H1 (cell line): ENCODE measurements around the gene PDE3A. TPM values are rescaled to one million over a fixed set of nuclear protein-coding genes. Genes with fewer than 3 reads are reported as not detected.

Experiments
- CTCF ChIA-PET: fragments of 300-600 bp; sonication (Branson Sonifier 250); formaldehyde crosslinking; loops from one replicate; lab custom pipeline; 2021; ENCODE audit not compliant: partially characterized antibody; lab: Charles Lee
- POLR2A ChIA-PET: fragments of 300-600 bp; sonication (Branson Sonifier 250); formaldehyde crosslinking; loops from one replicate; lab custom pipeline; 2021; ENCODE audit warnings: inconsistent platforms; ENCODE audit not compliant: partially characterized antibody; lab: Charles Lee
- DNase-seq, 2 experiments: peaks; one replicate each; pipeline versions ENCODE4 v3.0.0 to v3.0.0-alpha.2; 2010 to 2022; ENCODE audit warnings: low spot score in 2 of 2, low read depth in 1 of 2, mixed read lengths in 1 of 2
- FAIRE-seq: peaks from 2 replicates; lab custom pipeline; 2011; peaks lifted over from hg19 to GRCh38; lab: Jason Lieb, UNC
- H2AFZ ChIP-seq: 2 replicates; pipeline ENCODE4 v1.8.1; 2012; ENCODE audit warnings: low read length, inconsistent platforms
- H2AK5ac ChIP-seq: 2 replicates; pipeline ENCODE4 v1.6.1; 2013; ENCODE audit warnings: low read depth, low read length
- H2BK120ac ChIP-seq: replicated peaks from 2 replicates; pipeline ENCODE3; 2013; ENCODE audit warnings: low read depth, low read length, inconsistent platforms
- H2BK12ac ChIP-seq: 2 replicates; pipeline ENCODE4 v1.6.1; 2013; ENCODE audit warnings: low read depth, low read length
- H2BK15ac ChIP-seq: 2 replicates; pipeline ENCODE4 v1.6.1; 2013; ENCODE audit warnings: low read length
- H2BK20ac ChIP-seq: 2 replicates; pipeline ENCODE4 v1.6.1; 2013; ENCODE audit warnings: low read length
- H2BK5ac ChIP-seq: 2 replicates; pipeline ENCODE4 v1.6.1; 2013; ENCODE audit warnings: low read depth, low read length
- H3K14ac ChIP-seq: 2 replicates; pipeline ENCODE4 v1.6.1; 2013; ENCODE audit warnings: inconsistent platforms; ENCODE audit not compliant: insufficient read length
- H3K18ac ChIP-seq: 2 replicates; pipeline ENCODE4 v1.6.1; 2013; ENCODE audit warnings: low read length; ENCODE audit errors: extremely low read depth
- H3K23ac ChIP-seq: 2 replicates; pipeline ENCODE4 v1.6.1; 2013; ENCODE audit warnings: inconsistent platforms; ENCODE audit not compliant: insufficient read length
- H3K23me2 ChIP-seq: 2 replicates; pipeline ENCODE4 v1.6.1; 2013; ENCODE audit warnings: low read depth, low read length
- H3K27ac ChIP-seq: 2 replicates; pipeline ENCODE4 v1.6.1; 2011; ENCODE audit warnings: low read depth, low read length, inconsistent platforms
- H3K27me3 ChIP-seq, 4 experiments: replicated peaks in 1 of 4; 1 replicate in 1 of 4; 2 replicates in 3 of 4; pipeline versions ENCODE4 v1.6.1 to v1.8.1; 2011 to 2013; ENCODE audit warnings: low read length in 3 of 4, mild to moderate bottlenecking in 3 of 4, inconsistent platforms in 2 of 4, mixed read lengths in 2 of 4, moderate library complexity in 1 of 4; ENCODE audit not compliant: control insufficient read depth in 3 of 4, insufficient read depth in 3 of 4; ENCODE audit errors: extremely low read depth in 1 of 4
- H3K36me3 ChIP-seq, 4 experiments: 2 replicates each; pipeline versions ENCODE4 v1.6.1 to v1.8.1; 2011 to 2013; ENCODE audit warnings: mild to moderate bottlenecking in 4 of 4, low read length in 3 of 4, moderate library complexity in 2 of 4, control low read depth in 1 of 4, inconsistent platforms in 1 of 4; ENCODE audit not compliant: insufficient read depth in 4 of 4, control insufficient read depth in 2 of 4
- H3K4ac ChIP-seq: replicated peaks from 2 replicates; pipeline ENCODE3; 2013; ENCODE audit warnings: low read length, low read depth, mixed read lengths, inconsistent platforms; ENCODE audit not compliant: insufficient read length
- H3K4me1 ChIP-seq, 4 experiments: replicated peaks in 1 of 4; 1 replicate in 1 of 4; 2 replicates in 3 of 4; pipeline versions ENCODE4 v1.6.1 to v1.8.1; 2011 to 2013; ENCODE audit warnings: low read length in 3 of 4, inconsistent platforms in 2 of 4, mixed read lengths in 1 of 4; ENCODE audit not compliant: insufficient read depth in 4 of 4, control insufficient read depth in 3 of 4
- H3K4me2 ChIP-seq, 2 experiments: 2 replicates each; pipeline versions ENCODE4 v1.6.1 to v1.8.1; 2011 to 2013; ENCODE audit warnings: low read depth in 2 of 2, low read length in 2 of 2, control low read depth in 1 of 2, inconsistent platforms in 1 of 2, mild to moderate bottlenecking in 1 of 2; ENCODE audit not compliant: insufficient read depth in 1 of 2
- H3K4me3 ChIP-seq, 4 experiments: fragments of 200-600, 300-600 bp in 1 of 4; sonication (generic), shearing (Covaris generic), sonication (Bioruptor Twin) in 1 of 4; 2 replicates each; pipeline versions ENCODE4 v1.5.1 to v1.8.1; 2011 to 2016; ENCODE audit warnings: low read length in 4 of 4, low read depth in 3 of 4, control low read depth in 2 of 4, inconsistent platforms in 2 of 4, mild to moderate bottlenecking in 2 of 4, mixed read lengths in 1 of 4, moderate library complexity in 1 of 4; ENCODE audit not compliant: insufficient read depth in 2 of 4; ENCODE audit errors: extremely low read depth in 1 of 4
- H3K56ac ChIP-seq: replicated peaks from 2 replicates; pipeline ENCODE3; 2013; ENCODE audit warnings: low read depth, mild to moderate bottlenecking, mixed read lengths, low read length, inconsistent platforms; ENCODE audit not compliant: insufficient read length
- H3K79me1 ChIP-seq: 2 replicates; pipeline ENCODE4 v1.6.1; 2013; ENCODE audit warnings: low read depth, low read length, control low read depth
- H3K79me2 ChIP-seq, 2 experiments: 2 replicates each; pipeline versions ENCODE4 v1.6.1 to v1.8.1; 2012 to 2013; ENCODE audit warnings: low read length in 2 of 2, mild to moderate bottlenecking in 2 of 2, inconsistent platforms in 1 of 2; ENCODE audit not compliant: insufficient read depth in 2 of 2, control insufficient read depth in 1 of 2
- H3K9ac ChIP-seq, 4 experiments: replicated peaks in 1 of 4; 1 replicate in 1 of 4; 2 replicates in 3 of 4; pipeline versions ENCODE4 v1.6.1 to v1.8.1; 2011 to 2013; ENCODE audit warnings: low read depth in 3 of 4, low read length in 3 of 4, control low read depth in 2 of 4, mild to moderate bottlenecking in 2 of 4, moderate library complexity in 2 of 4, inconsistent platforms in 1 of 4; ENCODE audit errors: extremely low read depth in 1 of 4
- H3K9me3 ChIP-seq, 2 experiments: 2 replicates each; pipeline versions ENCODE4 v1.6.1 to v1.8.1; 2012 to 2013; ENCODE audit warnings: mild to moderate bottlenecking in 2 of 2, moderate library complexity in 2 of 2, control low read depth in 1 of 2, inconsistent platforms in 1 of 2, low read depth in 1 of 2, low read length in 1 of 2, mixed read lengths in 1 of 2; ENCODE audit not compliant: insufficient read depth in 2 of 2
- H4K20me1 ChIP-seq, 2 experiments: replicated peaks in 1 of 2; 2 replicates each; pipeline versions ENCODE3 to v1.8.1; 2011 to 2013; ENCODE audit warnings: inconsistent platforms in 2 of 2, low read length in 2 of 2, mild to moderate bottlenecking in 1 of 2; ENCODE audit not compliant: insufficient read depth in 2 of 2, control insufficient read depth in 1 of 2
- H4K5ac ChIP-seq: 2 replicates; pipeline ENCODE4 v1.6.1; 2013; ENCODE audit warnings: low read length, low read depth, mixed read lengths, inconsistent platforms; ENCODE audit not compliant: insufficient read length
- H4K8ac ChIP-seq: 2 replicates; pipeline ENCODE4 v1.8.0; 2013; ENCODE audit warnings: mild to moderate bottlenecking, moderate library complexity, low read length, inconsistent platforms; ENCODE audit not compliant: insufficient read depth; ENCODE audit errors: extremely low read depth
- H4K91ac ChIP-seq: replicated peaks from 2 replicates; pipeline ENCODE3; 2013; ENCODE audit warnings: low read length, mixed read lengths, inconsistent platforms; ENCODE audit not compliant: insufficient read length
- BRCA1 ChIP-seq: IDR thresholded peaks from 2 replicates; pipeline ENCODE4 v1.6.1; 2012; ENCODE audit warnings: low read depth, low read length, improper control_type of control experiment
- CTCF ChIP-seq, 3 experiments: IDR thresholded peaks; 1 replicate in 2 of 3; 2 replicates in 1 of 3; pipeline versions ENCODE4 v1.5.1 to v1.6.1; 2011; ENCODE audit warnings: low read length in 3 of 3, mild to moderate bottlenecking in 3 of 3, inconsistent platforms in 2 of 3, low read depth in 1 of 3, moderate library complexity in 1 of 3; ENCODE audit not compliant: insufficient read depth in 1 of 3; ENCODE audit errors: control extremely low read depth in 1 of 3
- E2F6 ChIP-seq: IDR thresholded peaks from 2 replicates; pipeline ENCODE4 v1.6.1; 2012; ENCODE audit warnings: inconsistent platforms
- NRF1 ChIP-seq: IDR thresholded peaks from 2 replicates; pipeline ENCODE4 v1.6.1; 2011; ENCODE audit warnings: mild to moderate bottlenecking, low read depth, low read length, improper control_type of control experiment
- SIN3A ChIP-seq, 2 experiments: IDR thresholded peaks in 1 of 2; conservative IDR thresholded peaks in 1 of 2; 2 replicates each; pipeline ENCODE4 v1.6.1; 2011 to 2012; ENCODE audit warnings: low read length in 2 of 2, improper control_type of control experiment in 1 of 2, low read depth in 1 of 2, mild to moderate bottlenecking in 1 of 2
- SUZ12 ChIP-seq: fragments of 200-600 bp; sonication (generic); IDR thresholded peaks from 2 replicates; pipeline ENCODE4 v1.6.1; 2012; ENCODE audit warnings: mild to moderate bottlenecking, inconsistent platforms, low read length, moderate library complexity, mixed read lengths
- TBP ChIP-seq: IDR thresholded peaks from 2 replicates; pipeline ENCODE4 v1.6.1; 2011; ENCODE audit warnings: low read depth, low read length, improper control_type of control experiment
- TEAD4 ChIP-seq: IDR thresholded peaks from 2 replicates; pipeline ENCODE4 v1.6.1; 2012; ENCODE audit warnings: low read depth, low read length, inconsistent platforms, mixed read lengths
- WGBS, 2 experiments: shearing (Covaris generic) in 1 of 2; methylation state at CpG; one replicate each; pipeline versions ENCODE4 v1.1.6 to v1.1.7; 2013 to 2015; ENCODE audit warnings: low lambda C conversion rate in 2 of 2, mixed read lengths in 2 of 2, inconsistent platforms in 1 of 2, low coverage in 1 of 2, missing lambda C conversion rate in 1 of 2; ENCODE audit not compliant: insufficient replicate concordance in 2 of 2, insufficient coverage in 1 of 2, insufficient read length in 1 of 2; ENCODE audit errors: extremely low coverage in 1 of 2, missing lambda C conversion rate in 1 of 2; 5-methylcytosine and 5-hydroxymethylcytosine counted together
- polyA plus RNA-seq, 7 experiments: library from polyadenylated mRNA; depleted of rRNA in 3 of 7; stranded (reverse) in 5 of 7; unstranded in 2 of 7; fragments of >200 nt in 5 of 7; fragments of 200-250 nt in 2 of 7; gene quantifications; 1 replicate in 5 of 7; 2 replicates in 1 of 7; 4 replicates in 1 of 7; pipeline versions ENCODE4 v1.2.1 to v1.2.3, GENCODE V29; 2011 to 2013; ENCODE audit warnings: missing spikeins in 2 of 7, mixed read lengths in 2 of 7
- total RNA-seq: library from RNA; stranded (reverse); fragmentation: NEBNext Ultra II Directional; extraction: Animal tissue kit (Norgen Biotek cat#: 25700); gene quantifications from 2 replicates; pipeline ENCODE4 v1.2.1, GENCODE V29; 2021

PDE3A gene
- total and polyA plus RNA-seq, 2 of the 8 experiments (the other 6 are each of a cell fraction or from before 2014, with no cell fraction given): 1.4 to 3.4 TPM

GRCh38 chr12:20472102-20472782 lies 103.9 kb downstream of the PDE3A start:
- H2BK120ac ChIP-seq: no peak overlapping the region
- WGBS, 2 experiments: 91% methylated on average over 2 of the region's 2 CpGs; no CpG with 5 or more reads in 1 of the 2 experiments

More at GRCh38 chr12:20472102-20472782, 103.9 kb downstream of the PDE3A start:
- POLR2A ChIA-PET: no interaction called here
- H3K9me3 ChIP-seq: peaks cover 0 to 5% of the 10 kb centered on the region in 2 experiments; a peak in 3 of 4 replicates
- no peak for FAIRE-seq
- TF ChIP-seq BRCA1 (no peak), TBP (no peak), E2F6 (no peak), TEAD4 (no peak), NRF1 (no peak), SIN3A (conservative IDR thresholded peaks at IDR 0.05 in 1 of 2, IDR thresholded peaks at IDR 0.05 in 1 of 2; ENCODE audit: low read depth in 1 of 2, low read length in 2 of 2) (no peak), SUZ12 (no peak), CTCF (IDR thresholded peaks at IDR 0.05; ENCODE audit: control extremely low read depth in 1 of 3, insufficient read depth in 1 of 3, low read depth in 1 of 3, low read length in 3 of 3) (no peak)
- H3K56ac ChIP-seq: no peak overlapping the region
- H2BK5ac ChIP-seq: no peak overlapping the region
- no peaks in the 10 kb centered on the region for H3K23me2 ChIP-seq
- H3K18ac ChIP-seq: no peak overlapping the region
- no peak overlapping the region for H3K23ac ChIP-seq
- CTCF ChIA-PET: interaction anchor here (1.3 to 1.5 kb wide), 2 partner anchors 8 to 10 kb away, joined by 3 to 4 read pairs; no protein-coding TSS in a partner anchor
- no peak overlapping the region for H2BK12ac ChIP-seq
- no peak overlapping the region for H2BK15ac ChIP-seq
- H3K36me3 ChIP-seq: no peaks in the 10 kb centered on the region
- no peaks in the 10 kb centered on the region for H3K4me1 ChIP-seq
- H3K79me2 ChIP-seq: no peaks in the 10 kb centered on the region
- H2AK5ac ChIP-seq: no peak overlapping the region
- DNase-seq: no peak
- H3K14ac ChIP-seq: no peak overlapping the region
- H3K9ac ChIP-seq: no peak overlapping the region
- H4K8ac ChIP-seq: no peak overlapping the region
- H3K27ac ChIP-seq: no peak overlapping the region
- no peak overlapping the region for H4K91ac ChIP-seq
- H3K4me3 ChIP-seq: no peak overlapping the region
- no peaks in the 10 kb centered on the region for H3K27me3 ChIP-seq
- H2AFZ ChIP-seq: no peak overlapping the region
- no peaks in the 10 kb centered on the region for H3K79me1 ChIP-seq
- no peaks in the 10 kb centered on the region for H4K20me1 ChIP-seq
- H2BK20ac ChIP-seq: no peak overlapping the region
- H3K4me2 ChIP-seq: no peak overlapping the region
- H3K4ac ChIP-seq: no peak overlapping the region
- H4K5ac ChIP-seq: no peak overlapping the region
